GM23338 (cell line): ENCODE results near the gene AP2A1. TPM values are rescaled to one million over a fixed set of nuclear protein-coding genes. Genes with fewer than 3 reads are reported as not detected.

Experiments used
- ATAC-seq: fragments of 200-7000 bp; cut with Tn5 transposase; 3 replicates; pipeline ENCODE4 v1.9.1; 2020
- DNase-seq: peaks from one replicate; pipeline ENCODE4 v3.0.0-alpha.2; 2015; ENCODE audit warnings: low spot score
- H2AFZ ChIP-seq: fragments of 200-600 bp; sonication (generic); 2 replicates; pipeline ENCODE4 v1.8.0; 2016; ENCODE audit warnings: antibody characterized with exemption, mild to moderate bottlenecking, moderate library complexity
- H3F3A ChIP-seq: fragments of 200-600 bp; sonication (generic); replicated peaks from 2 replicates; pipeline ENCODE4 v1.8.0; 2017; ENCODE audit warnings: antibody characterized with exemption, mixed run types, low read depth
- H3K27ac ChIP-seq: fragments of 200-600 bp; sonication (generic); 2 replicates; pipeline ENCODE4 v1.6.1; 2016; ENCODE audit warnings: low read depth
- H3K27me3 ChIP-seq: fragments of 200-600 bp; sonication (generic); 2 replicates; pipeline ENCODE4 v1.8.0; 2016; ENCODE audit warnings: mild to moderate bottlenecking, mixed run types, moderate library complexity; ENCODE audit not compliant: insufficient read depth
- H3K36me3 ChIP-seq: fragments of 200-600 bp; sonication (generic); 2 replicates; pipeline ENCODE4 v1.8.0; 2016; ENCODE audit warnings: mild to moderate bottlenecking; ENCODE audit not compliant: insufficient read depth
- H3K4me1 ChIP-seq: fragments of 200-600 bp; sonication (generic); 2 replicates; pipeline ENCODE4 v1.8.0; 2016; ENCODE audit warnings: mild to moderate bottlenecking, moderate library complexity; ENCODE audit not compliant: insufficient read depth
- H3K4me2 ChIP-seq: fragments of 200-600 bp; sonication (generic); 2 replicates; pipeline ENCODE4 v1.7.1; 2017; ENCODE audit warnings: mixed run types
- H3K4me3 ChIP-seq: fragments of 200-600 bp; sonication (generic); 2 replicates; pipeline ENCODE4 v1.6.1; 2016; ENCODE audit warnings: mixed run types
- H3K79me2 ChIP-seq: fragments of 200-600 bp; sonication (generic); replicated peaks from 2 replicates; pipeline ENCODE4 v1.8.0; 2017; ENCODE audit warnings: mild to moderate bottlenecking; ENCODE audit not compliant: insufficient read depth
- H3K9me2 ChIP-seq: fragments of 200-600 bp; sonication (generic); 2 replicates; pipeline ENCODE4 v1.8.0; 2017; ENCODE audit not compliant: insufficient read depth
- H4K20me1 ChIP-seq: fragments of 200-600 bp; sonication (generic); replicated peaks from 2 replicates; pipeline ENCODE4 v1.8.0; 2017; ENCODE audit warnings: mild to moderate bottlenecking; ENCODE audit not compliant: insufficient read depth
- H3K27ac Mint-ChIP-seq: 2 replicates; pipeline ENCODE4 v1.8.0; 2020; ENCODE audit warnings: inconsistent platforms, mild to moderate bottlenecking, moderate library complexity, mixed read lengths
- H3K27me3 Mint-ChIP-seq: 3 replicates; pipeline ENCODE4 v1.8.0; 2022; ENCODE audit warnings: low read depth, mild to moderate bottlenecking, moderate library complexity, mixed read lengths, inconsistent platforms; ENCODE audit not compliant: insufficient read depth, poor library complexity
- H3K36me3 Mint-ChIP-seq: 3 replicates; pipeline ENCODE4 v1.8.0; 2021; ENCODE audit warnings: low read depth, mild to moderate bottlenecking, inconsistent platforms, moderate library complexity, mixed read lengths
- H3K4me1 Mint-ChIP-seq: 3 replicates; pipeline ENCODE4 v1.8.0; 2020; ENCODE audit warnings: mild to moderate bottlenecking, inconsistent platforms, mixed read lengths
- H3K4me3 Mint-ChIP-seq: 3 replicates; pipeline ENCODE4 v1.8.0; 2021; ENCODE audit warnings: moderate library complexity, mild to moderate bottlenecking, inconsistent platforms, mixed read lengths
- H3K9me3 Mint-ChIP-seq: 3 replicates; pipeline ENCODE4 v1.8.0; 2020; ENCODE audit warnings: moderate library complexity, mild to moderate bottlenecking, inconsistent platforms, mixed read lengths
- CREB1 ChIP-seq: fragments of 250-450 bp; sonication (Bioruptor Pico); IDR thresholded peaks from 2 replicates; pipeline ENCODE4 v1.5.0; 2020; ENCODE audit warnings: low read depth, mild to moderate bottlenecking, moderate library complexity
- CTCF ChIP-seq, 2 experiments: fragments of 200-600 bp in 1 of 2; sonication (generic) in 1 of 2; conservative IDR thresholded peaks; 2 replicates each; pipeline versions ENCODE4 v1.5.1 to v1.6.1; 2016 to 2017; ENCODE audit warnings: antibody characterized with exemption in 2 of 2, low read depth in 2 of 2, mild to moderate bottlenecking in 2 of 2, moderate library complexity in 1 of 2
- ETS1 ChIP-seq: IDR thresholded peaks from 2 replicates; pipeline ENCODE4 v1.6.1; 2016; ENCODE audit warnings: antibody characterized with exemption
- EZH2 ChIP-seq: fragments of 200-600 bp; sonication (generic); IDR thresholded peaks from one replicate; pipeline ENCODE4 v1.8.0; 2017; ENCODE audit warnings: antibody characterized with exemption, mild to moderate bottlenecking, low read depth; ENCODE audit not compliant: unreplicated experiment
- EZH2phosphoT487 ChIP-seq: fragments of 200-600 bp; sonication (generic); IDR thresholded peaks from one replicate; pipeline ENCODE4 v1.8.1; 2018; ENCODE audit warnings: antibody characterized with exemption; ENCODE audit not compliant: unreplicated experiment
- JUNB ChIP-seq: IDR thresholded peaks from one replicate; pipeline ENCODE4 v1.6.1; 2016; ENCODE audit warnings: antibody characterized with exemption; ENCODE audit not compliant: unreplicated experiment
- NANOG ChIP-seq: IDR thresholded peaks from 2 replicates; pipeline ENCODE4 v1.6.1; 2016; ENCODE audit warnings: antibody characterized with exemption, borderline replicate concordance
- POLR2AphosphoS5 ChIP-seq: IDR thresholded peaks from 2 replicates; pipeline ENCODE4 v1.6.1; 2016; ENCODE audit warnings: antibody characterized with exemption, low read depth
- REST ChIP-seq: IDR thresholded peaks from one replicate; pipeline ENCODE4 v1.6.1; 2018; ENCODE audit warnings: antibody characterized with exemption; ENCODE audit not compliant: unreplicated experiment
- STAT1 ChIP-seq: IDR thresholded peaks from one replicate; pipeline ENCODE4 v1.6.1; 2016; ENCODE audit warnings: antibody characterized with exemption; ENCODE audit not compliant: unreplicated experiment
- ZNF114 ChIP-seq: fragments of 250-450 bp; sonication (Bioruptor Pico); IDR thresholded peaks from 2 replicates; pipeline ENCODE4 v1.5.0; 2020; ENCODE audit warnings: mild to moderate bottlenecking, moderate library complexity
- ZNF331 ChIP-seq: fragments of 250-450 bp; sonication (Bioruptor Pico); IDR thresholded peaks from 2 replicates; pipeline ENCODE4 v1.5.0; 2020; ENCODE audit warnings: low read depth, mild to moderate bottlenecking, moderate library complexity
- ZNF462 ChIP-seq: fragments of 250-450 bp; sonication (Bioruptor Pico); IDR thresholded peaks from 2 replicates; pipeline ENCODE4 v1.5.0; 2020; ENCODE audit warnings: mild to moderate bottlenecking, moderate library complexity
- polyA plus RNA-seq: library from polyadenylated mRNA; unstranded; fragments of >200 nt; fragmentation: Nextera tagmentation; extraction: Ambion mirVana; gene quantifications from 2 replicates; pipeline ENCODE4 v1.2.1, GENCODE V29; 2016
- total RNA-seq: library from RNA; depleted of rRNA; stranded (reverse); fragments of >200 nt; shearing (Covaris generic); gene quantifications from 2 replicates; pipeline ENCODE4 v1.2.3, GENCODE V29; 2014

Gene AP2A1
- total and polyA plus RNA-seq, 2 experiments from 2014 or later = 34.1 to 129 TPM

GRCh38 chr19:49844138-49845095, 77.6 kb downstream of the AP2A1 start:
- Mint-ChIP-seq H3K27me3 (peaks cover 5% of the 10 kb centered on the region), H3K4me1 (peaks cover 9% of the 10 kb centered on the region), H3K36me3 (peaks cover 21% of the 10 kb centered on the region), H3K27ac (no peak overlapping the region), H3K4me3 (no peak overlapping the region), H3K9me3 (peaks cover 5% of the 10 kb centered on the region; the same call in 2 of the 3 replicates)
- H3K4me3 ChIP-seq = no peak overlapping the region
- H3K9me2 ChIP-seq = 0 out of 2 replicates have a peak, but pooled peaks cover 3% of the 10 kb centered on the region
- no peak for ATAC-seq
- H3K27me3 ChIP-seq = no peaks in the 10 kb centered on the region
- no peak overlapping the region for H3K27ac ChIP-seq
- H3K79me2 ChIP-seq = 0 out of 2 replicates have a peak, but pooled peaks cover 9% of the 10 kb centered on the region
- 0 out of 2 replicates have a peak, but pooled peaks cover 7% of the 10 kb centered on the region for H3F3A ChIP-seq
- H4K20me1 ChIP-seq = peaks cover 15% of the 10 kb centered on the region
- no peak overlapping the region for H2AFZ ChIP-seq
- no peak for DNase-seq
- no peaks in the 10 kb centered on the region for H3K4me1 ChIP-seq
- no peak for TF ChIP-seq STAT1
- TF ChIP-seq ZNF114 (CRISPR knock-in tag) = no peak
- TF ChIP-seq EZH2phosphoT487 = no peak
- no peak for TF ChIP-seq EZH2
- TF ChIP-seq JUNB = no peak
- TF ChIP-seq ZNF331 = no peak
- no peak for TF ChIP-seq CREB1 (CRISPR knock-in tag)
- TF ChIP-seq CTCF (conservative IDR thresholded peaks at IDR 0.05; ENCODE audit: low read depth in 2 of 2) = no peak
- TF ChIP-seq ZNF462 = no peak
- TF ChIP-seq POLR2AphosphoS5 = no peak
- no peak for TF ChIP-seq REST
- TF ChIP-seq NANOG = no peak
- no peak for TF ChIP-seq ETS1
- H3K36me3 ChIP-seq = no peaks in the 10 kb centered on the region
- no peak overlapping the region for H3K4me2 ChIP-seq
